ENCODE data around the gene GPC6.

Gene GPC6

GRCh38 chr13:94411747-94412146 is 1185.1 kb downstream of the GPC6 start:
- H3K36me3 ChIP-seq (ENCODE audit: control insufficient read depth, insufficient read depth, low read length), result no peaks in the 10 kb centered on the region
- H3K9ac ChIP-seq (ENCODE audit: low read length), result no peak overlapping the region
- H2AK5ac ChIP-seq (ENCODE audit: low read length), result no peak overlapping the region
- no peaks in the 10 kb centered on the region for H3K79me1 ChIP-seq (ENCODE audit: low read length)
- no peak overlapping the region for H3K4me2 ChIP-seq (ENCODE audit: low read length)
- H3K27ac ChIP-seq (ENCODE audit: low read depth, low read length), result no peak overlapping the region
- no peak overlapping the region for H3K18ac ChIP-seq (ENCODE audit: low read length)
- H2BK5ac ChIP-seq (ENCODE audit: low read length), result no peak overlapping the region
- no peak overlapping the region for H2BK15ac ChIP-seq (replicated peaks; ENCODE audit: low read depth)
- no peak overlapping the region for H4K8ac ChIP-seq (ENCODE audit: low read depth, low read length)
- H2BK120ac ChIP-seq (ENCODE audit: low read depth, low read length), result no peak overlapping the region
- no peaks in the 10 kb centered on the region for H3K79me2 ChIP-seq (ENCODE audit: control insufficient read depth, insufficient read depth, low read length)
- H3K4ac ChIP-seq (ENCODE audit: low read depth, low read length), result no peak overlapping the region
- no peak for DNase-seq
- no CpG with 5 or more reads among the region's 3 CpGs for WGBS (ENCODE audit: extremely low coverage, insufficient coverage, low lambda C conversion rate)
- H3K56ac ChIP-seq (ENCODE audit: low read length), result no peak overlapping the region
- H3K27me3 ChIP-seq (ENCODE audit: insufficient read depth, low read length, poor library complexity), result no peaks in the 10 kb centered on the region
- H3K4me1 ChIP-seq (ENCODE audit: control insufficient read depth, low read depth, low read length), result no peaks in the 10 kb centered on the region
- no peak overlapping the region for H4K5ac ChIP-seq (ENCODE audit: low read length)
- no peak overlapping the region for H3K4me3 ChIP-seq (ENCODE audit: low read length)
- H3K23ac ChIP-seq (ENCODE audit: low read length), result no peak overlapping the region

GRCh38 chr13:94412870-94413597 is 1186.4 kb downstream of the GPC6 start:
- no peak overlapping the region for H3K56ac ChIP-seq (ENCODE audit: low read length)
- H3K27me3 ChIP-seq (ENCODE audit: insufficient read depth, low read length, poor library complexity), result no peaks in the 10 kb centered on the region
- H3K4me3 ChIP-seq (ENCODE audit: low read length), result no peak overlapping the region
- H3K18ac ChIP-seq (ENCODE audit: low read length), result no peak overlapping the region
- no peak overlapping the region for H3K4me2 ChIP-seq (ENCODE audit: low read length)
- no peaks in the 10 kb centered on the region for H3K4me1 ChIP-seq (ENCODE audit: control insufficient read depth, low read depth, low read length)
- no peaks in the 10 kb centered on the region for H3K79me1 ChIP-seq (ENCODE audit: low read length)
- no peaks in the 10 kb centered on the region for H3K36me3 ChIP-seq (ENCODE audit: control insufficient read depth, insufficient read depth, low read length)
- H3K79me2 ChIP-seq (ENCODE audit: control insufficient read depth, insufficient read depth, low read length), result no peaks in the 10 kb centered on the region
- no peak overlapping the region for H4K5ac ChIP-seq (ENCODE audit: low read length)
- no peak overlapping the region for H2BK15ac ChIP-seq (replicated peaks; ENCODE audit: low read depth)
- no peak overlapping the region for H3K9ac ChIP-seq (ENCODE audit: low read length)
- no CpG with 5 or more reads among the region's 3 CpGs for WGBS (ENCODE audit: extremely low coverage, insufficient coverage, low lambda C conversion rate)
- no peak for DNase-seq
- H2AK5ac ChIP-seq (ENCODE audit: low read length), result no peak overlapping the region
- no peak overlapping the region for H3K4ac ChIP-seq (ENCODE audit: low read depth, low read length)
- no peak overlapping the region for H3K23ac ChIP-seq (ENCODE audit: low read length)
- H2BK5ac ChIP-seq (ENCODE audit: low read length), result no peak overlapping the region
- H4K8ac ChIP-seq (ENCODE audit: low read depth, low read length), result no peak overlapping the region
- no peak overlapping the region for H2BK120ac ChIP-seq (ENCODE audit: low read depth, low read length)
- no peak overlapping the region for H3K27ac ChIP-seq (ENCODE audit: low read depth, low read length)

GRCh38 chr13:94413598-94413944 is 1187.0 kb downstream of the GPC6 start:
- Histone ChIP-seq H3K23ac (ENCODE audit: low read length) (no peak overlapping the region), H3K56ac (ENCODE audit: low read length) (no peak overlapping the region), H3K4me2 (ENCODE audit: low read length) (no peak overlapping the region), H2BK120ac (ENCODE audit: low read depth, low read length) (no peak overlapping the region), H2AK5ac (ENCODE audit: low read length) (no peak overlapping the region), H4K8ac (ENCODE audit: low read depth, low read length) (no peak overlapping the region), H3K79me2 (ENCODE audit: control insufficient read depth, insufficient read depth, low read length) (no peaks in the 10 kb centered on the region), H3K18ac (ENCODE audit: low read length) (no peak overlapping the region), H3K27ac (ENCODE audit: low read depth, low read length) (no peak overlapping the region), H3K4me1 (ENCODE audit: control insufficient read depth, low read depth, low read length) (no peaks in the 10 kb centered on the region), H4K5ac (ENCODE audit: low read length) (no peak overlapping the region), H3K9ac (ENCODE audit: low read length) (no peak overlapping the region), H2BK15ac (replicated peaks; ENCODE audit: low read depth) (no peak overlapping the region), H3K27me3 (ENCODE audit: insufficient read depth, low read length, poor library complexity) (no peaks in the 10 kb centered on the region), H3K79me1 (ENCODE audit: low read length) (no peaks in the 10 kb centered on the region), H2BK5ac (ENCODE audit: low read length) (no peak overlapping the region), H3K4ac (ENCODE audit: low read depth, low read length) (no peak overlapping the region), H3K4me3 (ENCODE audit: low read length) (no peak overlapping the region), H3K36me3 (ENCODE audit: control insufficient read depth, insufficient read depth, low read length) (no peaks in the 10 kb centered on the region)
- DNase-seq, result no peak

- Histone ChIP-seq H2BK15ac (replicated peaks; ENCODE audit: low read depth) (no peak overlapping the region), H4K8ac (ENCODE audit: low read depth, low read length) (no peak overlapping the region), H3K9ac (ENCODE audit: low read length) (no peak overlapping the region), H3K27ac (ENCODE audit: low read depth, low read length) (no peak overlapping the region), H3K56ac (ENCODE audit: low read length) (no peak overlapping the region), H3K4me1 (ENCODE audit: control insufficient read depth, low read depth, low read length) (no peaks in the 10 kb centered on the region), H3K23ac (ENCODE audit: low read length) (no peak overlapping the region), H4K5ac (ENCODE audit: low read length) (no peak overlapping the region), H2AK5ac (ENCODE audit: low read length) (no peak overlapping the region), H3K18ac (ENCODE audit: low read length) (no peak overlapping the region), H2BK120ac (ENCODE audit: low read depth, low read length) (no peak overlapping the region), H3K79me2 (ENCODE audit: control insufficient read depth, insufficient read depth, low read length) (no peaks in the 10 kb centered on the region), H3K27me3 (ENCODE audit: insufficient read depth, low read length, poor library complexity) (no peaks in the 10 kb centered on the region), H3K4me3 (ENCODE audit: low read length) (no peak overlapping the region), H2BK5ac (ENCODE audit: low read length) (no peak overlapping the region), H3K79me1 (ENCODE audit: low read length) (no peaks in the 10 kb centered on the region), H3K4me2 (ENCODE audit: low read length) (no peak overlapping the region), H3K36me3 (ENCODE audit: control insufficient read depth, insufficient read depth, low read length) (no peaks in the 10 kb centered on the region), H3K4ac (ENCODE audit: low read depth, low read length) (no peak overlapping the region)
- no CpG with 5 or more reads among the region's 1 CpG for whole genome bisulfite sequencing (ENCODE audit: extremely low coverage, insufficient coverage, low lambda C conversion rate)
- no peak for DNase-seq
Observed at GRCh38 chr13:94414141-94414540, 1187.5 kb downstream of the GPC6 start.

GRCh38 chr13:94414708-94415107 is 1188.1 kb downstream of the GPC6 start:
- Histone ChIP-seq H3K4me1 (ENCODE audit: control insufficient read depth, low read depth, low read length) (no peaks in the 10 kb centered on the region), H3K79me2 (ENCODE audit: control insufficient read depth, insufficient read depth, low read length) (no peaks in the 10 kb centered on the region), H2BK120ac (ENCODE audit: low read depth, low read length) (no peak overlapping the region), H4K8ac (ENCODE audit: low read depth, low read length) (no peak overlapping the region), H3K56ac (ENCODE audit: low read length) (no peak overlapping the region), H3K23ac (ENCODE audit: low read length) (no peak overlapping the region), H3K4ac (ENCODE audit: low read depth, low read length) (no peak overlapping the region), H3K36me3 (ENCODE audit: control insufficient read depth, insufficient read depth, low read length) (no peaks in the 10 kb centered on the region), H3K9ac (ENCODE audit: low read length) (no peak overlapping the region), H2BK15ac (replicated peaks; ENCODE audit: low read depth) (no peak overlapping the region), H2BK5ac (ENCODE audit: low read length) (no peak overlapping the region), H2AK5ac (ENCODE audit: low read length) (no peak overlapping the region), H3K4me2 (ENCODE audit: low read length) (no peak overlapping the region), H3K18ac (ENCODE audit: low read length) (no peak overlapping the region), H3K79me1 (ENCODE audit: low read length) (no peaks in the 10 kb centered on the region), H3K4me3 (ENCODE audit: low read length) (no peak overlapping the region), H4K5ac (ENCODE audit: low read length) (no peak overlapping the region), H3K27ac (ENCODE audit: low read depth, low read length) (no peak overlapping the region), H3K27me3 (ENCODE audit: insufficient read depth, low read length, poor library complexity) (no peaks in the 10 kb centered on the region)
- no CpG with 5 or more reads among the region's 4 CpGs for WGBS (ENCODE audit: extremely low coverage, insufficient coverage, low lambda C conversion rate)
- no peak for DNase-seq

All from mesendoderm (in vitro differentiated cells).